T1000 (cell line): ENCODE data around the gene OTOP2.

Experiments used
- DNase-seq: peaks from one replicate; lab custom pipeline; 2025; ENCODE audit warnings: mixed read lengths; lab: John Stamatoyannopoulos, UW

OTOP2 gene

GRCh38 chr17:74925242-74925641, 1.2 kb downstream of the OTOP2 start:
- no peak for DNase-seq

GRCh38 chr17:74928786-74929185, 4.7 kb downstream of the OTOP2 start:
- no peak for DNase-seq

GRCh38 chr17:74930535-74931036, 6.5 kb downstream of the OTOP2 start:
- no peak for DNase-seq

GRCh38 chr17:74935048-74935447, 11.0 kb downstream of the OTOP2 start:
- no peak for DNase-seq

GRCh38 chr17:74935585-74936469, 11.8 kb downstream of the OTOP2 start, which contains the start of gene OTOP3:
Gene OTOP3, plus strand, starts transcription at chr17:74935898. Its CDS starts 24 bp downstream, at chr17:74935922.
- no peak for DNase-seq

- no peak for DNase-seq
Measured at GRCh38 chr17:74936470-74936799, 12.4 kb downstream of the OTOP2 start.

GRCh38 chr17:74937064-74938051, 13.3 kb downstream of the OTOP2 start:
- no peak for DNase-seq

- DNase-seq = no peak
Measured at GRCh38 chr17:74938194-74938950, 14.3 kb downstream of the OTOP2 start.

- no peak for DNase-seq
Measured at GRCh38 chr17:74939534-74939933, 15.5 kb downstream of the OTOP2 start.

- DNase-seq = no peak
Measured at GRCh38 chr17:74941128-74941725, 17.2 kb downstream of the OTOP2 start.

GRCh38 chr17:74943808-74944522, 19.9 kb downstream of the OTOP2 start:
- DNase-seq = no peak

- no peak for DNase-seq
Measured at GRCh38 chr17:74945543-74945942, 21.5 kb downstream of the OTOP2 start.

GRCh38 chr17:74946641-74947040, 22.6 kb downstream of the OTOP2 start:
- DNase-seq = no peak

- no peak for DNase-seq
Measured at GRCh38 chr17:74947041-74947754, 23.1 kb downstream of the OTOP2 start.

GRCh38 chr17:74949455-74950115, 25.5 kb downstream of the OTOP2 start:
- no peak for DNase-seq

- no peak for DNase-seq
Measured at GRCh38 chr17:74950207-74950606, 26.1 kb downstream of the OTOP2 start.

GRCh38 chr17:74951065-74951464, 27.0 kb downstream of the OTOP2 start:
- DNase-seq = no peak

- DNase-seq = no peak
Measured at GRCh38 chr17:74951680-74952421, 27.8 kb downstream of the OTOP2 start.
